ENCODE data around the gene MMP14. TPM values are rescaled to one million over a fixed set of nuclear protein-coding genes. Genes with fewer than 3 reads are reported as not detected.
A peak's percentile ranks its signal among the peaks of the same experiment; 100 is the strongest.
"Not testable (repeated sequence)": the region's sequence is repeated elsewhere in the genome, so short reads cannot be mapped to it uniquely, and the experiment has no call there.

MMP14 gene
- polyA plus RNA-seq, 3 donors = 26.1 to 109 (median 86.0) TPM

GRCh38 chr14:22850944-22851764, 14.8 kb downstream of the MMP14 start:
- H3K27ac ChIP-seq (ENCODE audit: low read depth, low read length) = peak overlapping the region; percentile 34
- WGBS, 3 donors = 19 to 53% (median 36%) methylated on average over 9 of the region's 9 CpGs

- WGBS, 3 donors = 78 to 86% (median 82%) methylated on average over 10 to 12 of the region's 12 CpGs
- not testable (repeated sequence) for H3K27ac ChIP-seq (ENCODE audit: low read depth, low read length)
Observed at GRCh38 chr14:22852178-22852577, 15.8 kb downstream of the MMP14 start.

- WGBS, 3 donors = 52 to 83% (median 73%) methylated on average over 2 of the region's 2 CpGs
- H3K27ac ChIP-seq (ENCODE audit: low read depth, low read length) = no peak overlapping the region
Observed at GRCh38 chr14:22852599-22852939, 16.2 kb downstream of the MMP14 start.

DNA sequence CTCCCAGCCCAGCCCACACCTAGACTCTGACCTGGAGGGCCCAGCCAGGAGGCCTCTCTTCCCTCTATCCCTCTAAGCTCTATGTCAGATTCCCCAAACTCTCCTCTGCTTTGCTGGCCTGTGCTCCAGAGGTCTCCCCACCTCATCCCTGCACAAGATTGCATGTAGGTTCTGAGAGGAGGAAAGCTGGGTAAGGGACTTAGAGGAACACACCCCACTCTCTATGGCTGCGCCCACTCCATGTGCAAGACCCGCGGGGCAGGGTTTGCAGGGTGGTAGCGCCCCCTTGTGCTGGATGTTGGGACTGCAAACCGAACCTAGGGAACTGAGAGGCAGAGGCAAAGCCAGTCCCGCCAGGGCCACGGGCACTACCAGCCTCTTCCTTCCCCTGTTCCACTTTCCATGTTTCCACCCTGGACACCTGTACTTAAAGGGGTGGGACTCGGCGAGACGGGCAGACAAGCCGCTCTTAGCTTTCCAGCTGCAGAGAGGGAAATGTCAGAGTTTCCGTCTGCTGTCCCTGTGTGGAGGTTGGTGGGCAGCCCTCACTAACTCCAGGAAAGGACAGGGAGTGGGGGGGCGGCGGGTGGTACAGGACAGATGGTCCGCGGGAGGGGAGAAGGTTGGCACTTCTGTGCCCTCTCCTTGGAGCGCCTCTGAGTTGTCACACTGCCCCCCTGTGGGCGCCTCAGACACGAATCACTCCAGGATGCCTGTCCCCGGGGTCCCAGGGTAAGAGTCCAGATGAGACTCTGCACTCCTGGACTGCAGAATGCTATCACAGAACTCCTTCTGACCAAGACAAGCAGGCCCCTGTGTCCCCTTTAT, 16.8 kb downstream of the MMP14 start:
- 0 to 1% (median 1%) methylated on average over 20 of the region's 20 CpGs for WGBS, 3 donors
- no peak overlapping the region for H3K27ac ChIP-seq (ENCODE audit: low read depth, low read length)

DNA sequence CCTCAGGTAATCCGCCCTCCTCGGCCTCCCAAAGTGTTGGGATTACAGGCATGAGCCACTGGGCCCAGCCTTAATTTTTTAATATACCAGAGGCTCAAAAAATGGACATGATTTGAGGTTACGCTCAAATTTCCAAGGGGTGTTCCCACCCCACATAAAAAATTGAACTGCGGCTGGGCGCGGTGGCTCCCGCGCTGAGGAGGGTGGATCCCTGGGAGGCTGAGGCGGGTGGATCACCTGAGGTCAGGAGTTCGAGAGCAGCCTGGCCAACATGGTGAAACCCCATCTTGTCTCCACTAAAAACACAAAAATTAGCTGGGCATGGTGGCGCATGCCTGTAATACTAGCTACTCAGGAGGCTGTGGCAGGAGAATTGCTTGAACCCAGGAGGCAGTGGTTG, 17.9 kb downstream of the MMP14 start:
- 96 to 97% (median 96%) methylated on average over 11 of the region's 11 CpGs for WGBS, 3 donors

DNA sequence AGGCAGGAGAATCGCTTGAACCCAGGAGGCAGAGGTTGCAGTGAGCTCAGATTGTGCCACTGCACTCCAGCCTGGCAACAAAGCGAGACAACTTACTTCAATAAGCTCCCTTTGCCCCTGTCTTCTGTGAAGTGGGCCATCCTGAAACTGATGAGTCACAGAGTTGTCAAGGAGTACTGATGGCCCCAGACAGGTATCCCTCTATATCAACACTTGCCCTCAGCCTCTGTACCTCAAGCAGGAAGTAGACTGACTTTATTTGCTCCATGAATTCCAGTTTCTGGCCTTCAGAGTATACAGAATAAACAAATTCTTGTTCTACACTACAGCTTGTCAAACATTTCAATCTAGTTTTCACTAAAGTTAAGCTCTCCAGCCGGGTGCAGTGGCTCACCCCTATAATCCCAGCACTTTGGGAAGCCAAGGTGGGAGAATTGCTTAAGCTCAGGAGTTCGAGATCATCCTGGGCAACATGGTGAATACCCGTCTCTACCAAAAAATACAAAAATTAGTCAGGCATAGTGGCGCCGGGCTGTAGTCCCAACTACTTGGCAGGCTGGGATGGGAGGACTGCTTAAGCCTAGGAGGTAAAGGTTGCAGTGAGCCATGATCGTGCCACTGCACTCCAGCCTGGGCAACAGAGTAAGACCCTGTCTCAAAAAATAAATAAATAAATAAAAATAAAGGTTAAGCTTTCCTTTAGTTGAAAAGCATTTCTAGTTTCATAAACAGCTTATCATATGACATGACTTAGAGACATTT, 18.8 kb downstream of the MMP14 start:
- 86 to 95% (median 95%) methylated on average over 8 of the region's 8 CpGs for WGBS, 3 donors
- H3K27ac ChIP-seq (ENCODE audit: low read depth, low read length) = no peak overlapping the region

More for the DNA sequence above, 17.9 kb downstream of the MMP14 start:
- not testable (repeated sequence) for H3K27ac ChIP-seq (ENCODE audit: low read depth, low read length)

DNA sequence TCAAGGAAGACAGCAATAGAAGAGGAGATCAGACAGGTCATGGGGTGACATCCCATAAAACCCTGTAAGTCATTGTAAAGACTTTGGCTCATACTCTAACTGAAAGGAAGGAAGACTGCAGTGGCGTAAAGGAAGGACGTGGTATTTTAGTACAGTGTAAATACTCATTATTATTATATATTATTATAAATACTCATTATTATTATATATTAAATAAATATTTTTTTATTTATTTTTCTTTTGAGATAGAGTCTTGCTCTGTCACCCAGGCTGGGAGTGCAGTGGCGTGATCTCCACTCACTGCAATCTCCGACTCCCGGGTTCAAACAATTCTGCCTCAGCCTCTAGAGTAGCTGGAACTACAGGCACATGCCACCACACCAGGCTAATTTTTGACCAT, 20.0 kb downstream of the MMP14 start:
- H3K27ac ChIP-seq (ENCODE audit: low read depth, low read length) = no peak overlapping the region
- 89 to 98% (median 89%) methylated on average over 5 of the region's 5 CpGs for WGBS, 3 donors

DNA sequence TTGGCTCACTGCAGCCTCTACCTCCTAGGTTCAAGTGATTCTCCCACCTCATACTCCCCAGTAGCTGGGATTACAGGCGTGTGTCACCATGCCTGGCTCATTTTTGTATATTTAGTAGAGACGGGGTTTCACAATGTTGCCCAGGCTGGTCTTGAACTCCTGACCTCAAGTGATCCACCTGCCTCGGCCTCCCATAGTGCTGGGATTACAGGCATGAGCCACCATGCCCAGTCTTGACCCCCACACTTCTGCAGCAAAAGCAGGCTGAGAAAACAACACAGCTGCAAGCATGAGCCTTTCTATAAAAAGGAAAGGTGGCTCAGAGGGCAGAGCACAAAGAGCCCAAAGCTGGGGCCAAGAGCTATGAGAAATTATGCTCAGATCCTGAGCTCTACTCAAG, 24.0 kb downstream of the MMP14 start:
- WGBS, 3 donors = 58 to 92% (median 82%) methylated on average over 3 of the region's 3 CpGs
- H3K27ac ChIP-seq (ENCODE audit: low read depth, low read length) = not testable (repeated sequence)

DNA sequence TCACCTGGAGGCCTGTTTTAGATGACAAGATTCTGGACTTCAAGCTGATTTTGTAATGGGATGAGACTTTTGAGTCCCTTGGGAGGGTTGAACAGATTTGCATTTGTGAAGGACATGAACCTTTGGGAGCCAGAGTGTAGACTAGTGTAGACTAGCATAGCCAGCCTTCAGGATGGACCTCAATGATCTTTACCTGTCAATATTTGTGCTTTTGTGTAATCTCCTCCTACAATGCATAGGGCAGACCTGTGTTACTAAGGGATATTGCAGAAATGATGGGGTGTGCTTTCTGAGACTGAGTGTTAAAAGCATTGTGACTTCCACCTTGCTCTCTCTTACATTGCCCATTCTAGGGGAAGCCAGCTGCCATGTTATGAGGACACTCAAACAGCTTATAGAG, 25.3 kb downstream of the MMP14 start:
- H3K27ac ChIP-seq (ENCODE audit: low read depth, low read length) = no peak overlapping the region

GRCh38 chr14:22864979-22865378, 28.6 kb downstream of the MMP14 start:
- H3K27ac ChIP-seq (ENCODE audit: low read depth, low read length) = no peak overlapping the region
- WGBS, 3 donors = 83 to 89% (median 89%) methylated on average over 4 of the region's 4 CpGs

- 63 to 65% (median 63%) methylated on average over 6 of the region's 6 CpGs for WGBS, 3 donors
- no peak overlapping the region for H3K27ac ChIP-seq (ENCODE audit: low read depth, low read length)
Observed at GRCh38 chr14:22865424-22866405, 29.3 kb downstream of the MMP14 start.

- 95 to 99% (median 99%) methylated on average over 5 of the region's 5 CpGs for WGBS, 3 donors
Observed at GRCh38 chr14:22866874-22867273, 30.5 kb downstream of the MMP14 start.

DNA sequence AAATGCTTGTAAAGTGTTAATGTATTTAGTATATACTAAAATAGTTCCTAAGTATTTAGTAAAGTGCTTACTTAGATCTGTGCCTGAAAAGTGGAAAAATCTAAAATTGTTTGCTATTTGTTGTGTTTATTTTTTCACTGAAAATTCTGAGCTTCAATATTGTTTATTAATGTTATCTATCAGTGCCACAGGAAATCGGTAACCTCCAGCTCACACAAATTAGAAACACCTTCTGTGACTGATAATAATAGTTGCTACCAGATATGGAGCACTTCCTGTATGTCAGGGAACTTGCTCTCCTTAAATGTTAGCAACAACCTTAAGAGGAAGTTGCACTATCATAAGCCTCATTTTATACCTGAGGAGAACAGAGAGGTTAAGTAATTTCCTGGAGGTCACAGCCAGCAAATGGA, 34.4 kb downstream of the MMP14 start:
- 2 to 3% (median 3%) methylated on average over 1 of the region's 1 CpG for WGBS, 3 donors
- H3K27ac ChIP-seq (ENCODE audit: low read depth, low read length) = peak overlapping the region; percentile 94

More at GRCh38 chr14:22866874-22867273, 30.5 kb downstream of the MMP14 start:
- no peak overlapping the region for H3K27ac ChIP-seq (ENCODE audit: low read depth, low read length)

DNA sequence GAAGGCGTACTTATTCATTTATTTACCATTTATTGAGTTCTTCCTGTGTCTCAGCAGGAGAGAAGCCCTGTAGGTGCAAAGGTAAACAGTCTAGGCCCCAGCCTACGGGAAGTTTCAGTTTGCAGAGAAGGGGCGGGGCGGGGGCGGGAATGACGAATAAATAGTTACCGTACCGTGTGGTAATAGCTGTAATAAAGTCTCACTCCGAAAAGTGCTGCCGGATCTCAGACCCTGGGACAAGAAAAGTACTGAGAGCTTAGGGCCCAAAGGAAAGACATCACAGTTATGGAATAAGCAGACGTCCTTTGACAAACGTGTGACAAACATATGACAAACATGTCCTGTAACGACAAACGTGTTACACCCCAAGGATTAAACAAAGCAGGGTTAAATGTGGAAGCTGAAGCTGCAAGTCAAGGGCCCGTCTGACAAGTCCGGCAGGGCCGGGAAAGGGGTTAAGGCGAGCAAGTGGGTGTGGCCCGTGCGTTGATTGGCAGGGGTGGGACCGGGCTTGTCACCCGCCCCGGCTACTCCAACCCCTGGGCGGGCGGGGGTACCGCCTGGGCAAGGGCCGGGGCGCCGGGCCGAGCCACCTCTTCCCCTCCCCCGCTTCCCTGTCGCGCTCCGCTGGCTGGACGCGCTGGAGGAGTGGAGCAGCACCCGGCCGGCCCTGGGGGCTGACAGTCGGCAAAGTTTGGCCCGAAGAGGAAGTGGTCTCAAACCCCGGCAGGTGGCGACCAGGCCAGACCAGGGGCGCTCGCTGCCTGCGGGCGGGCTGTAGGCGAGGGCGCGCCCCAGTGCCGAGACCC, 35.0 kb downstream of the MMP14 start, which contains the start of gene LRP10:
LRP10 (plus strand) TSS at position 517 of the 809 bp plus-strand sequence. CDS start 564 bp downstream, outside the sequence.
- WGBS, 3 donors = 1% methylated on average over 43 to 50 of the region's 50 CpGs
- H3K27ac ChIP-seq (ENCODE audit: low read depth, low read length) = peak within 1 kb of the TSS; percentile 94

- peak overlapping the region; percentile 94 for H3K27ac ChIP-seq (ENCODE audit: low read depth, low read length)
- WGBS, 3 donors = 0% methylated on average over 40 to 45 of the region's 45 CpGs
Observed at GRCh38 chr14:22872033-22872832, 35.8 kb downstream of the MMP14 start.

DNA sequence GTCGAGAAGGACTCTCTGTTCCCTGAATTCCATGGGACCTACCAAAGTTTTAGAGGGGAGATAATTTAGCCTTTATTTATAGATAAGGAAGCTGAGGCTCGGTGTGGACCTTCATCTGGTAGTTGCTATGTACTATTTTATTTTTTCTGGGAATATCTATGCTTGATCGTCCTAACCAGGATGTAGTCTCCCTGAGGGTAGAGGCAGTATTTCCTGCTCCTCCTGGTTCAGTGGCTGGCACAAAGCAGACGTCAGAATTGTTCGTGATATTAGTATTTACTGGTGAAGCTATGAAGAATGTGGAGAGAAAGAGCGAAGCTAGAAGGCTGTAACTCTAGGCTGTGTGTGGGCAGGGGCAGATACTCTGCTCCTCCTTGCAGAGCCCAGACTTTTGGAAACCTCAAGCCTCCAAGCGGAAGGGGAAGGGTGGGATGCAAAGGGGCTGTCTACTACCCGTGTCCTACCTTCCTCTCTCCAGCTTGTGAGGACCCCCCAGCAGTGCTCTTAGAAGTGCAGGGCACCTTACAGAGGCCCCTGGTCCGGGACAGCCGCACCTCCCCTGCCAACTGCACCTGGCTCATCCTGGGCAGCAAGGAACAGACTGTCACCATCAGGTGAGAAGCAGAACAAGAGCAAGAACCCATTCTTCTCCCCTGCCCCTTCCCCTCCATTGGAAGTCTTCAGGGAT, 36.6 kb downstream of the MMP14 start:
- WGBS, 3 donors = 43 to 56% (median 53%) methylated on average over 10 of the region's 10 CpGs

More for the DNA sequence above, 36.6 kb downstream of the MMP14 start:
- H3K27ac ChIP-seq (ENCODE audit: low read depth, low read length) = peak overlapping the region; percentile 94

All from adipose tissue (tissue), 3 donors.